ENCODE results near the gene CADM1. TPM values are rescaled to one million over a fixed set of nuclear protein-coding genes. Genes with fewer than 3 reads are reported as not detected.

Gene CADM1
- total RNA-seq, 2 donors from 2014 or later: 2.5 to 5.5 TPM

- intact Hi-C loops (cut with DNase I): no loop called here
- no peak for DNase-seq (ENCODE audit: low spot score)
Measured at GRCh38 chr11:115378557-115378956, 125.7 kb downstream of the CADM1 start.

GRCh38 chr11:115377882-115378296 is 126.3 kb downstream of the CADM1 start:
- no peak for DNase-seq (ENCODE audit: low spot score)
- intact Hi-C loops (cut with DNase I): no loop called here

- intact Hi-C loops (cut with DNase I): no loop called here
- no peak for DNase-seq (ENCODE audit: low spot score)
Measured at GRCh38 chr11:115368616-115369015, 135.6 kb downstream of the CADM1 start.

GRCh38 chr11:115366826-115367225 is 137.4 kb downstream of the CADM1 start:
- intact Hi-C loops (cut with DNase I): no loop called here
- DNase-seq (ENCODE audit: low spot score): no peak

GRCh38 chr11:115365907-115366306 is 138.3 kb downstream of the CADM1 start:
- no peak for DNase-seq (ENCODE audit: low spot score)
- intact Hi-C loops (cut with DNase I): no loop called here

- DNase-seq (ENCODE audit: low spot score): no peak
- intact Hi-C loops (cut with DNase I): no loop called here
Measured at GRCh38 chr11:115364896-115365295, 139.3 kb downstream of the CADM1 start.

GRCh38 chr11:115363921-115364320 is 140.3 kb downstream of the CADM1 start:
- no peak for DNase-seq (ENCODE audit: low spot score)
- intact Hi-C loops (cut with DNase I): no loop called here

GRCh38 chr11:115363426-115363825 is 140.8 kb downstream of the CADM1 start:
- intact Hi-C loops (cut with DNase I): no loop called here
- no peak for DNase-seq (ENCODE audit: low spot score)

- intact Hi-C loops (cut with DNase I): no loop called here
- DNase-seq (ENCODE audit: low spot score): no peak
Measured at GRCh38 chr11:115362997-115363396, 141.2 kb downstream of the CADM1 start.

GRCh38 chr11:115361025-115361424 is 143.2 kb downstream of the CADM1 start:
- no peak for DNase-seq (ENCODE audit: low spot score)
- intact Hi-C loops (cut with DNase I): no loop called here

GRCh38 chr11:115360186-115360824 is 143.9 kb downstream of the CADM1 start:
- intact Hi-C loops (cut with DNase I): no loop called here
- DNase-seq (ENCODE audit: low spot score): no peak

GRCh38 chr11:115357066-115357465 is 147.1 kb downstream of the CADM1 start:
- DNase-seq (ENCODE audit: low spot score): no peak
- intact Hi-C loops (cut with DNase I): no loop called here

- DNase-seq (ENCODE audit: low spot score): no peak
- intact Hi-C loops (cut with DNase I): no loop called here
Measured at GRCh38 chr11:115352805-115353485, 151.3 kb downstream of the CADM1 start.

GRCh38 chr11:115349335-115350017 is 154.7 kb downstream of the CADM1 start:
- no peak for DNase-seq (ENCODE audit: low spot score)
- intact Hi-C loops (cut with DNase I): no loop called here

- intact Hi-C loops (cut with DNase I): no loop called here
- no peak for DNase-seq (ENCODE audit: low spot score)
Measured at GRCh38 chr11:115348416-115348815, 155.8 kb downstream of the CADM1 start.

- intact Hi-C loops (cut with DNase I): no loop called here
- no peak for DNase-seq (ENCODE audit: low spot score)
Measured at GRCh38 chr11:115347106-115347505, 157.1 kb downstream of the CADM1 start.

- DNase-seq (ENCODE audit: low spot score): no peak
- intact Hi-C loops (cut with DNase I): no loop called here
Measured at GRCh38 chr11:115345840-115346239, 158.4 kb downstream of the CADM1 start.

GRCh38 chr11:115345361-115345760 is 158.9 kb downstream of the CADM1 start:
- no peak for DNase-seq (ENCODE audit: low spot score)
- intact Hi-C loops (cut with DNase I): no loop called here

GRCh38 chr11:115344846-115345245 is 159.4 kb downstream of the CADM1 start:
- intact Hi-C loops (cut with DNase I): no loop called here
- no peak for DNase-seq (ENCODE audit: low spot score)

GRCh38 chr11:115342142-115342541 is 162.1 kb downstream of the CADM1 start:
- intact Hi-C loops (cut with DNase I): no loop called here
- DNase-seq (ENCODE audit: low spot score): no peak

- DNase-seq (ENCODE audit: low spot score): no peak
- intact Hi-C loops (cut with DNase I): no loop called here
Measured at GRCh38 chr11:115340874-115341273, 163.3 kb downstream of the CADM1 start.

Data from posterior vena cava (tissue), 2 donors.